Ishikawa (cell line): ENCODE measurements around the gene SLC37A1.
A peak's percentile ranks its signal among the peaks of the same experiment; 100 is the strongest.

Experiments
- CEBPB ChIP-seq: IDR thresholded peaks from 2 replicates; pipeline ENCODE4 v1.6.1; 2012
- CREB1 ChIP-seq: IDR thresholded peaks from 2 replicates; pipeline ENCODE4 v1.6.1; 2012; ENCODE audit warnings: low read depth
- EGR1 ChIP-seq: IDR thresholded peaks from 2 replicates; pipeline ENCODE4 v1.6.1; 2012
- EP300 ChIP-seq: IDR thresholded peaks from 2 replicates; pipeline ENCODE4 v1.6.1; 2012; ENCODE audit warnings: borderline replicate concordance
- FOXM1 ChIP-seq: IDR thresholded peaks from 2 replicates; pipeline ENCODE4 v1.6.1; 2012; ENCODE audit warnings: low read depth, borderline replicate concordance
- MAX ChIP-seq: IDR thresholded peaks from 2 replicates; pipeline ENCODE4 v1.6.1; 2012
- NFIC ChIP-seq: IDR thresholded peaks from 2 replicates; pipeline ENCODE4 v1.6.1; 2012
- RAD21 ChIP-seq: IDR thresholded peaks from 2 replicates; pipeline ENCODE4 v1.6.1; 2012; ENCODE audit warnings: low read depth
- REST ChIP-seq: IDR thresholded peaks from 2 replicates; pipeline ENCODE4 v1.6.1; 2012; ENCODE audit warnings: low read depth, mild to moderate bottlenecking
- TAF1 ChIP-seq: IDR thresholded peaks from 2 replicates; pipeline ENCODE4 v1.6.1; 2012; ENCODE audit warnings: low read depth, mild to moderate bottlenecking
- TCF12 ChIP-seq: IDR thresholded peaks from 2 replicates; pipeline ENCODE4 v1.6.1; 2012; ENCODE audit warnings: low read depth
- TEAD4 ChIP-seq: IDR thresholded peaks from 2 replicates; pipeline ENCODE4 v1.6.1; 2012
- YY1 ChIP-seq: IDR thresholded peaks from 2 replicates; pipeline ENCODE4 v1.6.1; 2012; ENCODE audit warnings: low read depth
- ZBTB7A ChIP-seq: IDR thresholded peaks from 2 replicates; pipeline ENCODE4 v1.6.1; 2012; ENCODE audit warnings: low read depth
- TF ChIP-seq, protein P1 (sequence below): IDR thresholded peaks from 2 replicates; pipeline ENCODE4 v1.6.1; 2012

Gene SLC37A1

DNA sequence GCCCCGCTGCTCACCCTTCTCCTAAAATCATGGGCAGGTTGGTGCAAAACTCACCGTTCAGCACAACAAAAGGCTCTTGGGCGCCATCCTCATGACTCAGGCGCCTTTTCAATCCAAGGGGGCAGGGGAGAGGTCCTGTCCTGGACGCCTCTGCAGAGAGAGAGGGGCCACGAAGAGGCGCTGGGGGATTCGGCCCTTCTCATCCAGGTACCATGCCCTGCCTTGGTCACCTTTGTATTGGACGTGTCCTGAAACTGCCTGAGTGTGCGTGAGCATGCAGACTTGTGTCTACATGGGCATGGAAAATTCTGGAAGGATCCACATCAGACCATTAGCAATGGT lies 53.5 kb downstream of the SLC37A1 start:
- no peak for TF ChIP-seq CEBPB
- no peak for TF ChIP-seq EP300
- no peak for TF ChIP-seq YY1
- TF ChIP-seq REST: no peak
- TF ChIP-seq TEAD4: no peak
- TF ChIP-seq TAF1: no peak

DNA sequence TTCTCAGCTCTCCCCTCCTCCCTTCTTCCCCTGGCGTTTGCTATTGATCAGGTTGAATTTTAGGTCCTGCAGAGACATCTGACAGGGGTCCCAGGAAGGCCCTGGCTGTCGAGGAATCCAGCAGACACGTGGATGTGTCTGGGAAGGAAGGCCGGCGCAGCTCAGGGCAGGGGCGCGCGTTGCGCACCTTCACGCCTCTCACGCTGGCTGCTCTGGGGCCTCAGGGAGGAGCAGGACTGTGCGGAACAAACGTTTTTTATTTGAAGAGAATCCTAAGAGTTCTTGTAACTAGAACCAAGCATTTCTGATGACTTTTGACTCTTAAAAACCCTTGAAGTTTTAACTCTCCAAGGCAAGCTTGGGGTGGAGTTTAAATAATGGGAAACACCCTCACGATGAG lies 54.2 kb downstream of the SLC37A1 start:
- TF ChIP-seq TAF1 (no peak), FOXM1 (no peak), YY1 (no peak), CREB1 (no peak), CEBPB (no peak), RAD21 (no peak), TEAD4 (no peak), NFIC (no peak), REST (no peak), TCF12 (no peak), EGR1 (no peak), MAX (no peak), ZBTB7A (no peak), EP300 (no peak)
- TF ChIP-seq, protein P1, sequence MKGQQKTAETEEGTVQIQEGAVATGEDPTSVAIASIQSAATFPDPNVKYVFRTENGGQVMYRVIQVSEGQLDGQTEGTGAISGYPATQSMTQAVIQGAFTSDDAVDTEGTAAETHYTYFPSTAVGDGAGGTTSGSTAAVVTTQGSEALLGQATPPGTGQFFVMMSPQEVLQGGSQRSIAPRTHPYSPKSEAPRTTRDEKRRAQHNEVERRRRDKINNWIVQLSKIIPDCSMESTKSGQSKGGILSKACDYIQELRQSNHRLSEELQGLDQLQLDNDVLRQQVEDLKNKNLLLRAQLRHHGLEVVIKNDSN: no peak

GRCh38 chr21:42568376-42568775 lies 54.7 kb downstream of the SLC37A1 start:
- TF ChIP-seq RAD21 (no peak), EP300 (no peak), TCF12 (no peak), CEBPB (no peak), NFIC (no peak), MAX (no peak), FOXM1 (no peak), TEAD4 (no peak), ZBTB7A (no peak), EGR1 (no peak), YY1 (no peak), TAF1 (no peak), REST (no peak), CREB1 (no peak)
- TF ChIP-seq, protein P1: no peak

- peak; percentile 74 for TF ChIP-seq NFIC
- TF ChIP-seq FOXM1: no peak
Measured at GRCh38 chr21:42568866-42569731, 55.4 kb downstream of the SLC37A1 start.
